GM18499 (cell line): ENCODE results near the gene SPHK2.
"Not testable (repeated sequence)": the region's sequence is repeated elsewhere in the genome, so short reads cannot be mapped to it uniquely, and the experiment has no call there.

Source experiments
- ATAC-seq: cut with Tn5 transposase; IDR thresholded peaks from one replicate; pipeline ENCODE4 v1.9.1; 2021; ENCODE audit warnings: moderate number of reproducible peaks; ENCODE audit not compliant: insufficient read depth, unreplicated experiment

Gene SPHK2

DNA sequence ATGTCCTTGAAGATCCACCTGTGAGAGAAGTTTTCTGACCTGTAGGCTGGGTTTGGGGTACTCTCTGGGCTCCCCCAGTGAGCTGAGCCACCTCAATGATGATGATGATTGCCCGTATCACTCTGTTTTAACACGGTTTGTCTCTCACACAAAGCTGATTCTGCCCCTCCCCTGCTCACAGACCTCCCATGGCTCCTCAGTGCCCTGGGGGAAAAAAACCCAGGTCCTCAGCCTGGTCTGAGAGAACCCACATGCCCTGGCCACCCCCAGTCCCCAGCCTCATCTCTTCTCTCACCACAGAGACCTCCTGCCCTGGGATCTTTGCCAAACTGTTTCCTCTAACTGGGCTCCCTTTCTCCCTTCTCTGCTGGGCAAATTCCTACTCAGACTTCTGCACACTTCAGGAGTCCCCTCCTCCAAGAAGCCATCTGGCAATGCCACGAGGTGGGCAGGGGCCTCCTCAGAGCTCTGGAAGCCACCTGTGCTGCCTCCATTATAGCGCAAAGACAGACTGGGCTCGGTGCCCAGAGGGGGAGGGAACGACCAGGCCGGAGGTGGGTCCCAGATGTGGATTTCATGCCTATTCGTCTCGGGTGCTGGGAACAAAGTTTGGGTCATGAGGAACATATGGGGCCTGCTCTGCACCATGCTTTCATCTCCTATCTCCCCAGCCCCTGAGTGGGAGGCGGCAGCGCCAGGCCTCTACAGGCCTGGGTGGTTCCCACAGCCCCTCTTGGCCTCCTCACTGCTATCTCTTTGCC lies 35.2 kb downstream of the SPHK2 start:
- no peak for ATAC-seq

DNA sequence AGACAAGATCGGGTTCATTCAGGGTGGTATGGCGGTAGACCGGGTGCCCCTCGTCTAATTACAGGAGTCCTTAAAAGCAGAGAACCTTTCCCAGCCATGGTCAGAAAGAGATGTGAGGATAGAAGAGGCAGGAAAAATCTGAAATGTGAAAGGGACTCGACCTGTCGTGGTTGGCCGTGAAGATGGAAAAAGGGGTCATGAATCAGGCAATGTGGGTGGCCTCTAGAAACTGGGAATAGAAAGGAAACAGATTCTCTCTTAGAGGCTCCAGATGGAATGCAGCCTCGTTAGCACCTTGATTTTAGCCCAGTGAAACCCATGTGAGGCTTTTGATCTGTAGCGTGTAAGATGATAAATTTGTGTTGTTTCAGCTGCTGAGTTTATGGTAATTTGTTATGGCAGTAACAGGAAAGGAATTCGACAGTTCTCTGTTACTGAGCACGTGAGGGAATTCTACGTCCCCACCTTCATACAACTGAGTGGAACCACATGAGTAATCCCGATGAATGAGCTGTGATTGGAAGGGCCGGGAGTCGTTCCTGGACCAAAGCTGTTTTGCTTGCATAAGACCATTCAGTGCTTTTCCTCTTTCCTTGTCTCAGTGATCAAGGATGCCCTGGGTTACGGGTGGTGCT lies 37.7 kb downstream of the SPHK2 start:
- no peak for ATAC-seq

DNA sequence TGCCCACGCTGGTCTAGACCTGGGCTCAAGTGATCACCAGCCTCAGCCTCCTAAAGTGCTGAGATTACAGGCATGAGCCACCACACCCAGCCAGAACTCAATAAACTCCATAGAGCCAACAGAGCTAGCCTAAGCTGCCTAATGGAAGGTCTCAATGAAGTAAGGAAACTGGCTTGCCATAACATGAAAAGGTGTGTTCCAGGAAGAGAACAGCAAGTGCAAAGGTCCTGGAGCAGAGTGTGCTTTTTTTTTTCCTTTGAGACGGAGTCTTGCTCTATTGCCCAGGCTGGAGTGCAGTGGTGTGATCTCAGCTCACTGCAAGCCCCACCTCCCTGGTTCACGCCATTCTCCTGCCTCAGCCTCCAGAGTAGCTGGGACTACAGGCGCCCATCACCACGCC lies 38.5 kb downstream of the SPHK2 start:
- ATAC-seq = not testable (repeated sequence)

DNA sequence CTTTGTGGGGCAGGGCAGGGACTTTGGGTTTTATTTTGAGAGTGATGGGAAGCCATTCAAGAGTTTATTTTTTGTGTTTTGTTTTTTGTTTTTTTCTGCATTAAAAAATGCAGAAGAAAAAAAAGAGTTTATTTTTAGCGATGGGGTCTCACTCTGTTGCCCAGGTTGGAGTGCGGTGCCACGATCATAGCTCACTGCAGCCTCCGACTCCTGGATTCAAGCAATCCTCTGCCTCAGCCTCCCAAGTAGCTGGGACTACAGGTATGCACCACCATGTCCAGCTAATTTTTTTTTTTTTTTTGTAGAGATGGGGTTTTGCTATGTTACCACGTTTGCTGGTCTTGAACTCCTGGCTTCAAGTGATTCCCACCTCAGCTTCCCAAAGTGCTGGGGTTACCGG lies 39.2 kb downstream of the SPHK2 start:
- ATAC-seq = no peak

DNA sequence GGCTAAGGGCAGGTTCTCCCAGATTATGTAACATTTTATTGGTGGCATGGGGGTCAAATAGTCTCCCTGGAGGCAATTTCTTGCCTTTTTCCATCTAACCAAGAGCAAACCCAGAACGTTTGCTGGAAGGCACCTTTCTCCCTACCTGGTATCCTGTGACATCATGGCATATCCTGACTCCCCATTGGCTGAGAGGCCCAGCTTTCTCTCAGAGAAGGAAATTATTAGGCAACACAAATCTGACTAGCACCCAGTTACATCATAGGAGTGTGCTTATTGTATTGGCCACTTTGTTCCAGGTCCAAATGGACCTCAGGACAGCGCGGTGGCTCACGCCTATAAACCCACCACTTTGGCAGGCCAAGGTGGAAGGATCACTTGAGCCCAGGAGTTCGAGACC lies 40.5 kb downstream of the SPHK2 start:
- no peak for ATAC-seq

DNA sequence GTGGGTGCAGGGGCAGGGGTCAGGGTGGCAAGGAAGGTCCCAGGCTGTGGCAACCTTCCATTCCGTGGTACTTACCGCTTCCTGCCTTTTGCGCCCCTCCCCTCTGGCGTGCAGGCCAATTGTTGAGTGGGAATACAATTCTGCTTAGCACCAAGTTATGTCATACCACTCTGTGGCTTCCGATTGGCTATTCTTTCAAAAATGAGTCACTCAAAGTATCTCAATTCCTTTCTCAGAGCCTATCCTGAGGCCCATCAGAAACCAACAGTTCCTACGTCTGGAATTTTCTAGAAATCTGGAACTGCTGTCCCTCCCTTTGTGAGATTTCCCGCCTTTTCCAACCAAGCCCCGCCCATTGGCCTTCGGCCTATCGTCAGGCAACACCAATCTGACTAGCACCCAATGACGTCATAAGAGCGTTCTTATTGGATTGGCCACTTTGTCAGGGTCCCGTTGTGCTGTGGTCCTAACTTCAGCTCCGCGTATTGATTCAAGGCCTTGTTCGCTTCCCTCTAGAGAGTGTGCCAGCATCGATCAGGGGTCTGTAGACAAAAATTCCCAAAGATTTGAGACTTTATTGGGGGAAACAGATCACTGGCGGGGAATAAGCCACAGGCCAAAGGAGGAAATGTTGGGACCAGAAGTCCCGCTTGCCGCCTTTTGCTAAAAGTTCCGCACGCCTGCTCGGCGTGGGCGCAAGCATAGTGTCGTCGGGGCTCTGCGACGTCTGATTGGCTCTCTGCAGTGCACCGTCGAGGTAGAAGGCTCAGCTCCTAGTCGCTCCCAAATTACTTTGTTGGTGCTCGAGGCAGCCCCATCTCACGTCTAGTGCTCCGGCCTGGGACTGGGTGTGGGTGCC lies 41.8 kb downstream of the SPHK2 start:
- no peak for ATAC-seq

DNA sequence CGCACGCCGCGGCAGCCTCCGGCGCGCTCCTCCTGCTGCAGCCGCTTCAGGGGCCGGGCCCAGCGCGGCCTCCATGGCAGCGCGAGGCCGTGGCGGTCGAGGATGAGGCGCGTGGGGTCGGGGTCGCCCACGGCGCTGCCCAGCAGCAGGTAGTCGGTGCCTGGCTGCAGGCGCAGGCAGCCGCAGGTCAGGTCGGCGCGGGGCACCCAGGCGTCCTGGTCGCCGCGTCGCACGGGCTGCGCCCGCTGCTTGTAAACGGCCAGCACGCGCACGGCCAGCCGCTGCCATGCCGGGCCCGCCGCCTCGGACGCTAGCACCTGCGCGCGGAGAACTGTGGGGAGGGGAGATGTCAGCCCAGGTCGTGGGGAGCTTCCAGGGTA lies 42.4 kb downstream of the SPHK2 start:
- no peak for ATAC-seq

DNA sequence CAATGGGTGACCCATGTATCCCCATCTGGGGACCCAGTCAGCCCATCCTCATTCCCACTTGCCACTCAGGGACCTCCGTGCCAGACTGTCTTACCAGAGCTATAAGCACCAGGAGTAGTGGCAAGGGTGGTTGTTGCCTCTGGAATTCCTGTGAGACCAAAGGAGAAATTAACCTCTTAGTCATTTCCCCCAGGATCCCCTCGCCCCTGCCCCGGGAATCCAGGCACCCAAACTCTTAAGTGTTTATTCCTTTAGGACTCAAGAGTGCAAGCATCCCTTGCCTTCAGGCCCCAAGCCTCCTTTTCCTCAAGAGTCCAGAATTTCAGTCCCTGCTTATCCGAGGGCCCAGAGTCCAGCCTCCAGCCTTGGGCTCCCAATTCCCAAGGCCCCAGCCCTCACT lies 44.4 kb downstream of the SPHK2 start:
- no peak for ATAC-seq

DNA sequence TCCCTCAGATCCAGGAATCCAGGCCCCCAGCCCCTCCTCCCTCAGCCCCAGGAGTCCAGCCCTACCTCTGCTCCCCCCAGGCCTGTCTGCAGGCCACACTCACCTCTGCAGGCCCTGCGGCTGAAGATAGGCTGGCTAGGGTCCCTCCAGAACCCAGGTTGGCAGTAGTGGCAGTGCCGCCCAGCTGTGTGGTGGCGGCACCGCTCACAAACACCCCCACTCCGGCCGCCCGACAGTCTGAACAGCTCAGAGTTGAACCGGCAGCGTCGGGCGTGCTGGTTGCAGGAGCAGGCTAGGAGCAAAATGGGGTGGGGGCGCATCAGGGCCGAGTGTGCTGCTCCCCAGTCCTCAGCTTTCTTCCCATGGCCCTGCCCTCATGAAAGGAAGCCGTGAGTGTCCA lies 45.2 kb downstream of the SPHK2 start:
- no peak for ATAC-seq

DNA sequence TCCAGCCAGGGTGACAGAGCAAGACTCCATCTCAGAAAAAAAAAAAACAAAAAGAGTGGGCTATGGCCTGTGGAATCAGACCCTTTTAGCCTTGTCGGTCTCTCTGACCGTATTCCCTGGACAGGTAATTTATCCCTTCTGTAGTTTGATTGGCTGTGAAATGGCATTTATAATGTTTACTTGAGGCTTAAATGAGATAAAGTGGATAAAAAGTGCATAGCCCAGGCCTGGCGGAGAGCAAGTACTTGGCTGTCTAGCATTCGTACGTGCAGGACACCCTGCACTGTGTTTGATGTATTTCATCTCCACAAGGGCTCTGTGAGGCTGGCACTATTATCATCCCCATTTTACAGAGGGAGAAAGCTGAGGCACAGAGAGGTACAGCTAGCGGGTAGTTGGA lies 46.5 kb downstream of the SPHK2 start:
- no peak for ATAC-seq

DNA sequence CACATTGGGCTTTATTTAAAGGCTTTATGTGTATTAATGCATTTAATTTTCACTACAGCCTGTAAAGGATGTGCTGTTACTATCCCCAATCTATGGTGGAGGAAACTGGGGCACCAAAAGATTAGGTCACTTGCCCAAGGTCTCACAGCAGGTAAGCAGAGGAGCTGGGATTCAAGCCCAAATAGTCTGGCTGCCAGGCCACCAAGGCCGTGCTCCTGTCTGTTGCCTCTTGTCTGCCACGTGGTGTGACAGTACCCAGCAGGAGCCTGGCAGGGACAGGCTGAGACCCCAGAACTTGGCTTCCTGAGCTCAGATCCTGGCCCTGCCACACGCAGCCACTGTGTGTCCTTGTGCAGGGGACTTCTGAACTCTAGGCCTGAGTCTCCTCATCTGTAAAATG lies 49.0 kb downstream of the SPHK2 start:
- ATAC-seq = no peak

DNA sequence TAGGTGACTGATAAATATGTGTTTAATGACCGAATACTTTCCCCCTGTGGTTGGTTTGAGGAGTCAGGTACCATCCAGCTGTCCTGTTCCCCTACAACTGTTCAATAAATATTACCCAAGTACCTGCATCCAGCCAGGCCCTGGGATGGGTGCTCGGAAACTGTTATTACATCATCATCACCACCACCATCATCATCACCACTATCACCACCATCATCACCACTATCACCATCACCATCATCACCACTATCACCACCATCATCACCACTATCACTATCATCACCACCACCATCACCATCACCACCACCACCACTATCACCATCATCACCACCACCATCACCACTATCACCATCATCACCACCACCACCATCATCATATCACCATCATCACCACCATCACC lies 49.5 kb downstream of the SPHK2 start:
- ATAC-seq = no peak

DNA sequence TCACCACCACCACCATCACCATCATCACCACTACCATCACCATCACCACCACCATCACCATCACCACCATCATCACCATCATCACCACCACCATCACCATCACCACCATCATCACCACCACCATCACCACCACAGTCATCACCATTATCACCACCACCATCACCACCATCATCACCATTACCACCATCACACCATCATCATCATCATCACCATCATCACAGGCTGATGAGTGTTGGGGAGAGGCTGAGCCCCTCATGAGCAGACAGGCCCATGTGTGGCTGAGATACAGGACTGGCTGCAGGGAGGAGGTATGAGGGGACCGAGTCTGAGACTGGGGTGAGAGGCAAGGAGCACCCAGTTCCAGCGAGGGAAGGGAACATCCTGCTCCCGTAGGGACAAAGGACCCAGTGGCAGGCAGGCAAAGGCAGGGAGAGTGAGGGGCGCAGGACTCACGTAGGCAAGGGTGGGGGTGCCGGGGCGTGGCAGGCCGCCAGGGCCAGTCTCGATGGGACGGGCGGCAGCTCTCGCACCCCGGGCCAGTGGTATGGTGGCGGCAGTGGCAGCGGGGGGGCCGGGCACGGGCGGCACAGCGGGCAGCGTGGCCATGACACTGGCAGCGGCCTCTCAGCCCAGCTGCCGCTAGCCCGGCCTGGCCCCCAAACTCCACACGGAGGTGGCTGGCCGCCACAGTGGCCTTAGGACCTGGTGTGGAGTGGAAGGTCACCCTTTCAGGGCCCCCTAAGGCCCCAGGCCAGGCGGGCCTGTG lies 50.8 kb downstream of the SPHK2 start:
- no peak for ATAC-seq

DNA sequence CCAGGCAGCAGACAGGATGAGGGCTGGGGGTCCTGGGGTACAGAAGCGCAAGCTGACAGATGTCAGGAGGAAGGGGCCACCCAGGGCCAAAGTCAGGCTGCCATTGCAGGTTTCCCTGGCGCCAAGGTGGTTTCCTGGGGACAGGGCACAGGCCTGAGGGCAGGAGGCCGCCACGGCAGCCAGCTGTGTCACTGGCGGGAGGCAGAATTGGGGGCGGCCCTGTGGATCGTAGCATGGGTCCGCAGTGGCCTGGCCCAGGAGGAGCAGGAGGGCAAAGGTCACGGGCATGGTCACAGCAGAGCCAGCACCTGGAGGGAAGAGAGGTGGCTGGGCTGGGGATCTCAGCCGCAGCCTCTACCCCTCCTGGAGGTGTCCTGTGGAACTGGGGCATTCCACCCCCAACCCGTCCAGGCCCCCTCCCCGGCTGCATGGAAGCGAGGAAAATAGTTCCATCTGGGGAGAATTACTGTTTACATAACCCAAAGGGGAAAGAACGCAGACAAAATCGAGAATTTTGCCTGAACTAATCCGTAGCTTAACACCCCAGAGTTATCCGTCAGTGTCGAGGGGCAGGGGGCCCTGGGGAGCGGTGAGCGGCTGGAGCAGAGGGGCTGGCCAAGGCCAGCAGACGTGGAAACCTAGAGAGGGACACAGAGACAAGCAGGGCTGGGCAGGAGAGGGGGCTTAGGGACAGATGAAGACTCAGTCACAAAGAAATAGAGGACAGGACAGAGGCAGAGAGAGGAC lies 51.6 kb downstream of the SPHK2 start:
- ATAC-seq = no peak

DNA sequence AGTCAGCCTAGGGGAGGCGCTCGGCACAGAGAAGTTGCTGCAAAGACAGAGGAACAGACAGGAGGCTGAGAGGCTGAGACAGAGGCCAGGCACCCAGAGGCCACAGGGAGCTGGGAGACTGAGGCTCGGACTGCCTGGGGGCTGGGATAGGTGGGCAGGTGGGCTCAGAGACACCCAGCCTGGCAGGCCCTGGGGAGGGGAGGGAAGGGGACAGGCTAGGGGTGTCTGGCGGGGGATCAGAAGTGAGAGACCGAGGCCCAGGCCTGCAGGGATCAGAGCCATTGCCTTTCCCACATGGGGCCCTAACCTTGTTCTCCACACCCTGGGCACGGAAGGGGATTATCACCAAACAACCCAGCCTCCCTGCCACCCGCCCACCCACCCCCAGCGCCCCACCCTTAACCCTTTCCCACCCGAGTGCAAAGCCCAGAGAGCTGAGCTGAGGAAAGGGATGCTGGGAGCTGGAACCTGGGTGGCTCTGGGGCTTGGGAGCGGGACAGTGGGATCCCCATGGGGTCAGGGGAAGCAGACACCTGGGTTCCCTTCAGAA lies 52.2 kb downstream of the SPHK2 start:
- no peak for ATAC-seq

DNA sequence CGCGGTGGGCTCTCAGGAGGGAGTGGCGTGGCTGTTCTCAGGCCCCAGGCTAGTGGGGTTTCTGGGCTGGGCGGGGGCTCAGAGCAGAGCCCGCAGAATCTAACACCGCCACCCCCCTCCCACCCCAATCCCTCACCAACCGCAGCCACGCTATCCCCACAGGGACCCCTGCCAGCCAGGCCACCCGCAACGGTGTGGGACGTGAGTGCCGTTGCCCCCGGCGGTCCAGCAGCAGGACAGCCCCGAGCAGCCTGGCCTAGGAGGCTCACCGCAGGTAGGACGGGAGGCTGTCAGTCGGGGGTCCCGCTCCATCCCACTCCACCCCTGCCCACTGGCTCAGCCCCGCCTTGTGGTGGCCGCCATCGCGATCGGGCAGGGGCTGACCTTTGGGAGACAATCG lies 53.7 kb downstream of the SPHK2 start, which contains the start of gene NTN5:
TSS of gene NTN5 (minus strand) at position 24 of the 400 bp plus-strand sequence. CDS start 2,031 bp downstream, outside the sequence.
- ATAC-seq = no peak

DNA sequence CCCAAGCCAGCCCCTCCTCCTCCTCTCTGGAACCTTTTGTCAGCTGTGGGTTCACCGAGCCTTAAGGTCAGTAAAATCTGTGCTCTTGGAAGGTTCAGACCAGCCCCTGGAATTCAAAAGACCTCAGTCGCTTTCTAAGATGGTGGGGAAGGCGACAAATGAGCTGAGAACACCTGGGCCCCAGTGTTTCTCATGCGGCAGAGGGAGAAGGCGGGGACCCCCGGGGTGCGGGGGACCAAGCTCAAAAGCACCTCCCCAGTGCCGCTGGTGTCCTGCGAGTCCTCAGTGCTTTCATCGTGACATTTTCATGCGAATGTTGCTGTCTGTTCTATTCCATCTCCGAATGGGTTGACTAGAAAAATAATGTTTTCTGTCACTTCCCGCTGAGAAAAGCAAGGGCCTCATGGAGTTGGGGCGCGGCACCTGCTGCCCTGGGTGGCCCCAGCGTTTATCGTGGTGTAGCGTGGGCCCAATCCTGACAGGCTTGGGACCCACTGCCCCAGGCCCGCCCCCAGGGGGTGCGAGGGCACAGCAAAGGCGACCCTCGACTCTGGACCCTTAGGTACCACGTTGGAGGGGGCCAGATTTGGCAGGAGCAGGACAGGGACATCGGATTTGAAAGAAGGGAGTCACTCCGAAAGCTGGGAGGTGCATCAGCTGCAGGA lies 54.3 kb downstream of the SPHK2 start:
- ATAC-seq = no peak

DNA sequence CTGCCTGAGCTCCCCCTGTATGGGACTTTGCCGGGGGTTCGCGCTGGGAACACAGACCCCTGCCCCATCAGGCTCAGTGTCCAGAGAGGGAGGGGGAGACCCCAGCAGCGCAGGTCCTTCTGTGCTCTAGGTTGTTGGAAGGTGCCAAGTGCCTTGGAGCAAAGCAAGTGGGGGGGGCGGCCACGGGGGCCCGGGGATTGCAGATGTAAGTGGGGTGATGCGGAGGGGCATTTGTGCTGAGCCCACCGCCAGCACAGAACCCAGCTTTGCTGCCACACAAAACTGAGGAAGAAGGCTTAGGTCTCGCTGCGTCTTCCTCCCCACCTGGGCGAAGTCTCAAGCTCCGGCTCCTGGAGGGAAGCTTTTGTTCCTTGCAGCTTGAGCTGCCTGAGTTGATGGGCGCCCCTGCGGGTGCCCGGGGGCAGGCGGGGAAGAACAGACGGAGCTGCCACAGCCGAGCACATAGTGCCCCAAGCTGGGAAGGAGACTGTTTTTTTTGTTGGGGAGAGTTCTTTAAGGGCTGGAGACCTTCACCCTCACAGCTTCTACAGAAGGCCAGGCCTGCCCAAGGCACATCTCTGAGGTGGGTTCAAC lies 55.0 kb downstream of the SPHK2 start:
- no peak for ATAC-seq
